ENCODE measurements around the gene IP6K1. TPM values are rescaled to one million over a fixed set of nuclear protein-coding genes. Genes with fewer than 3 reads are reported as not detected.

IP6K1 gene
- total RNA-seq, 1 experiment from 2014 or later: 42.2 TPM

DNA sequence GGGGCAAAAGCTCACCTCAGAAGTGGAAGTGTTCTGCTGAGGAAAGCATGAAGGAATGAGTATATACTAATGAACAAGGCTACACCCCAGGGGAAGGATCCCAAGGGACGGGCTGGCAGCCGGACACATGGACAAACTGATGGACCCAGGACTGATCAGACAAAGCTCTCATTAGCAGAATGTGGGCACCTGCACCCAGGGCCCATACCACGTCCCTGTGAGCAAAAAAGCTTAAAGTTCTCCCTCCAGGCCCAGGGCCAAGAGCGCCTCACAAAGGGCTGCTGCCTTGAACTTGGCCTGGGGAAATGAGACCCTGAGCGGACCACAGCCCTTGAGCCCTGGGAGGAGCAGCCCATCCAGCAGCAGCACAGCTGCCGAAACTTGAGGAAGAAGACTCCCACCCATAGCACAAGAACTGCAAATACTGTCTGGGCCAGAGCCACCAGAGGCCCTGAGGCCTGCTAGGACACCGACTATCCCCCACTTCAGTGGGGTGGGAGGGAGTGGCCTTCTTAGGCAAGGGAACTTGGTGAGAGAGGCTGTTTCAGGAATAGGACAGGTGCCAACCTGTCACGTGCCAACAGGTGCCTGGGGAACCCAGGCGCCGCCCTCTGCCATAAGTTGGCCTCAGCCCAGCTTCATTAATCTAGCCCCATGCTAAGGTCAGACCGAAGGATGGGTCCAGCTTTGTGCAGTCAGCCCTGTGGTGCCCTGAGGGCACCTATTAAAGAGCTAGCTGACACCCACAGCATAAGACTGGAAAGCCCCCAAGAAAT lies 60.2 kb downstream of the IP6K1 start:
- H3K4me3 Mint-ChIP-seq: no peak overlapping the region
- H3K4ac ChIP-seq (ENCODE audit: low read depth, low read length): no peak overlapping the region
- no peaks in the 10 kb centered on the region for H3K27me3 Mint-ChIP-seq (ENCODE audit: low read depth)

More for the DNA sequence above, 60.2 kb downstream of the IP6K1 start:
- Histone ChIP-seq H3K4me2 (ENCODE audit: insufficient read depth, insufficient read length, low read length) (no peak overlapping the region), H3K27ac (ENCODE audit: insufficient read length, low read depth, low read length) (no peak overlapping the region), H2BK12ac (ENCODE audit: insufficient read length, low read depth, low read length) (no peak overlapping the region), H2BK20ac (ENCODE audit: low read depth, low read length, poor library complexity, severe bottlenecking) (no peak overlapping the region), H3K79me1 (ENCODE audit: insufficient read depth, low read depth, low read length, poor library complexity, severe bottlenecking) (peaks cover 2% of the 10 kb centered on the region), H3K18ac (ENCODE audit: insufficient read length, low read depth, low read length) (no peak overlapping the region), H4K8ac (replicated peaks; ENCODE audit: insufficient read length, low read depth, low read length) (no peak overlapping the region), H3T11ph (ENCODE audit: low read length) (no peak overlapping the region), H3K27me3 (ENCODE audit: insufficient read depth, low read length) (no peaks in the 10 kb centered on the region), H2BK5ac (ENCODE audit: insufficient read length, low read length) (no peak overlapping the region), H3K79me2 (ENCODE audit: insufficient read depth, low read length) (no peaks in the 10 kb centered on the region), H3K23me2 (ENCODE audit: insufficient read length, low read depth, low read length, poor library complexity, severe bottlenecking) (peaks cover 15% of the 10 kb centered on the region), H2AK5ac (ENCODE audit: insufficient read length, low read length) (no peak overlapping the region), H4K5ac (ENCODE audit: insufficient read length, low read depth, low read length) (no peak overlapping the region), H3K23ac (ENCODE audit: insufficient read length, low read depth, low read length) (no peak overlapping the region), H4K91ac (ENCODE audit: insufficient read length, low read depth, low read length) (no peak overlapping the region), H3K9ac (ENCODE audit: extremely low read depth, insufficient read length, low read length) (no peak overlapping the region), H4K20me1 (ENCODE audit: control insufficient read depth, insufficient read depth, insufficient read length) (no peaks in the 10 kb centered on the region), H3K9me3 (ENCODE audit: control insufficient read depth, low read depth, low read length) (no peaks in the 10 kb centered on the region), H3K4me1 (ENCODE audit: insufficient read depth, low read length) (no peaks in the 10 kb centered on the region), H3K56ac (ENCODE audit: insufficient read length, low read depth, low read length) (no peak overlapping the region), H2AFZ (ENCODE audit: low read length) (no peak overlapping the region), H2BK120ac (ENCODE audit: low read depth, low read length, poor library complexity, severe bottlenecking) (no peak overlapping the region), H2BK15ac (ENCODE audit: low read depth, low read length) (no peak overlapping the region), H3K14ac (ENCODE audit: insufficient read depth, low read length) (no peak overlapping the region)
- H3K4me1 Mint-ChIP-seq: peaks cover 9 to 14% of the 10 kb centered on the region in 2 experiments
- no peak for TF ChIP-seq CTCF (conservative IDR thresholded peaks at IDR 0.05)
- no CpG with 5 or more reads among the region's 11 CpGs for WGBS (ENCODE audit: extremely low coverage, insufficient read length, low lambda C conversion rate)
- H3K27ac Mint-ChIP-seq: peak overlapping the region in 1 of 3 experiments; percentile 56; a peak in 1 of 7 replicates
- no peak for DNase-seq
- peaks cover 6 to 53% (median 40%) of the 10 kb centered on the region in 3 experiments; a peak in 6 of 7 replicates for H3K36me3 Mint-ChIP-seq (ENCODE audit: insufficient read depth in 1 of 3, low read depth in 3 of 3)
- H3K9me3 Mint-ChIP-seq: no peaks in the 10 kb centered on the region
